LNCaP clone FGC (cell line): ENCODE measurements around the gene SH3BGRL2.
"Not testable (repeated sequence)": the region's sequence is repeated elsewhere in the genome, so short reads cannot be mapped to it uniquely, and the experiment has no call there.

Experiments
- DNase-seq: peaks from one replicate; pipeline ENCODE4 v3.0.0-alpha.2; 2011; ENCODE audit warnings: low read depth
- H3K4me3 ChIP-seq: 2 replicates; pipeline ENCODE4 v1.5.1; 2011; ENCODE audit warnings: mild to moderate bottlenecking, low read depth, low read length, control low read depth
- TF ChIP-seq, protein P1 (sequence below): IDR thresholded peaks from 2 replicates; pipeline ENCODE4 v1.5.1; 2012; ENCODE audit warnings: mild to moderate bottlenecking; ENCODE audit not compliant: control insufficient read depth, insufficient read depth; ENCODE audit errors: extremely low read depth

Gene SH3BGRL2

DNA sequence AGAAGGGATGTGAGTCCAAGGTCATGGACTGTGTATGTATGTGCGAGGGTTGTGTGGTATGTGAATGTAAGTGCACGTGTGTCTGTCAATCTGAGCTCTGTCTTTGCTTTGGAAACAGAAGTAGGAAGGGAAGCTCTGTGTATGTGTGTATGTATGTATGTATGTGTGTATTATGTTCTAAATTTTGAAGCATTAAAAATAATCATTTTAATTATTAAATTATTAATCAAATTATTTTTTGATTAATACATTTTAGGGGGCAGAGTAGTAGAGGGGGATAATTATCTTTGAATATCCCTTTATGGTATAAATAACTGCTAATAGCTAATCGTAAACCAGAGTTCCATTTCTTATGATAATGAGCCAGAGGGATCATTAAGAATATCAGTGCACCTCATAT, 42.8 kb downstream of the SH3BGRL2 start:
- TF ChIP-seq, protein P1, sequence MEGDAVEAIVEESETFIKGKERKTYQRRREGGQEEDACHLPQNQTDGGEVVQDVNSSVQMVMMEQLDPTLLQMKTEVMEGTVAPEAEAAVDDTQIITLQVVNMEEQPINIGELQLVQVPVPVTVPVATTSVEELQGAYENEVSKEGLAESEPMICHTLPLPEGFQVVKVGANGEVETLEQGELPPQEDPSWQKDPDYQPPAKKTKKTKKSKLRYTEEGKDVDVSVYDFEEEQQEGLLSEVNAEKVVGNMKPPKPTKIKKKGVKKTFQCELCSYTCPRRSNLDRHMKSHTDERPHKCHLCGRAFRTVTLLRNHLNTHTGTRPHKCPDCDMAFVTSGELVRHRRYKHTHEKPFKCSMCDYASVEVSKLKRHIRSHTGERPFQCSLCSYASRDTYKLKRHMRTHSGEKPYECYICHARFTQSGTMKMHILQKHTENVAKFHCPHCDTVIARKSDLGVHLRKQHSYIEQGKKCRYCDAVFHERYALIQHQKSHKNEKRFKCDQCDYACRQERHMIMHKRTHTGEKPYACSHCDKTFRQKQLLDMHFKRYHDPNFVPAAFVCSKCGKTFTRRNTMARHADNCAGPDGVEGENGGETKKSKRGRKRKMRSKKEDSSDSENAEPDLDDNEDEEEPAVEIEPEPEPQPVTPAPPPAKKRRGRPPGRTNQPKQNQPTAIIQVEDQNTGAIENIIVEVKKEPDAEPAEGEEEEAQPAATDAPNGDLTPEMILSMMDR, result no peak
- DNase-seq, result no peak
- H3K4me3 ChIP-seq, result no peak overlapping the region

DNA sequence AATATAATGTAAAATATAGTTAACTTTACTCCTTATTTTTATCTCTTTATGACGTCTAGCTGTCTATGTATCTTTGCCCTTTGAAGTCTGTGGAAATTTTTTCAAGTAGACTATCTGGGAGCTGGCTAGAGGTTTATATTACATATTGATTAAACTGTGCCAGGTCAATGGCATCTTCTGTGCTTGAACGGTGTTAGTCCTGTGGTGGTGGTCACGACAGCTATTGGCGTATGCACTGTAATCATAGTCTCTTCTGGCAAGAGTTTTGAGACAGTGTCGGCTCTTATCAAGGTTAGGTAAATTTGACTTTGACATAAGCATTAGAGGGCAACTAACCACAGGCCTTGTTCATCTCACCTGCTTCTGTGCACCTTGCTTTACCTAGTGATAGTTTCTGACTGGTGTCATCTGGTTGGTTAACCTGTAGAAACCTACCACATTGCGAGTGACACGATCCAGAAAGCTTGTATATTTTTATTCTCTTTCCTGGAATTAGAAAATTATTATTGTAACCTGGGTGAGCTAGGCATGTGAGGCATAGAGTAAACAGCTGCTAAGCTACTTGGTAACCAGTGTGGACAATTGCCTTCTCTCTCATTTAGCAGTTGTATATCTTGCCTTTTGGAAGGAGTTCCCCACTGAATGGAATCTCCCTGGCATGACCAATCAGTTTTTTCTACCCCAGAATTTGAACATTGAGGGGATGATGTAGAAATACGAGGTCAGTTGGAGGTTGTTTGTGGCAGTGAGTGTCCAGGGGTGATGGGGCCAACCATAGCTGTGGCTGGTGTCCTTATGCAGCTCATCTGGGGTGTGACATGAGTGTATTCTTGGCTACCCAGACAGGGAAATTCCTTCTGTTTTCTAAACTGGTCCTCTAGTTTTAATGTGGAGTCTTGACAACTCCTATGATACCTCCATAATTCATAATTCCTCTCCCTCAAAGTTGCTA, 45.9 kb downstream of the SH3BGRL2 start:
- TF ChIP-seq, protein P1, result no peak
- no peak for DNase-seq
- H3K4me3 ChIP-seq, result no peak overlapping the region

DNA sequence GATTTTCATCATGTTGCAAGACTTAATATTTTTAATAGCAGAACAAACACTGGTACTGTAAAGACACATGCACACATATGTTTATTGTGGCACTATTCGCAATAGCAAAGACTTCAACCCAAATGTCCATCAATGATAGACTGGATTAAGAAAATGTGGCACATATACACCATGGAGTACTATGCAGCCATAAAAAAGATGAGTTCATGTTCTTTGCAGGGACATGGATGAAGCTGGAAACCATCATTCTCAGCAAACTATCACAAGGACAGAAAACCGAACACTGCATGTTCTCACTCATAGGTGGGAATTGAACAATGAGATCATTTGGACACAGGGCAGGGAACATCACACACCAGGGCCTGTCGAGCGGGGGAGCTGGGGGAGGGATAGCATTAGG, 51.6 kb downstream of the SH3BGRL2 start:
- H3K4me3 ChIP-seq, DNase-seq: not testable (repeated sequence)

DNA sequence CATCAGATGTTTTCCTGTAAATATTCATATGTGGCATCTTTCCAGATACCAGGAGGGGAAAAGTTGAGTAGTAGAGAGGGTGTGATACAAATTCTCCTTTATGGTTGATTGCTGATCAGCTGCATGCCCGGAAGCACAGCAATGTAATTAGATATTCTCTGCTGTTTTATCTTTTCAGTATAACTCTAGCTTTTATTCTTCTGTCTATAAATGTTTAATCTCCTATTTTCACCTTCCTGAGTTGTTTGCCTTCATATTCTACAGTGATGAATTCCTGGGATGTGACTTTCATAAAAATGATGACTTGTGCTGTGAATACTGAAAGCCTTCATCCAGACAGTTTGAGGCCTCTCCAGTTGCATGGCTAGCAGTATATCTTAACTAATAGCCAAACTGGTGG, 53.7 kb downstream of the SH3BGRL2 start:
- no peak for DNase-seq
- TF ChIP-seq, protein P1, result no peak
- no peak overlapping the region for H3K4me3 ChIP-seq

DNA sequence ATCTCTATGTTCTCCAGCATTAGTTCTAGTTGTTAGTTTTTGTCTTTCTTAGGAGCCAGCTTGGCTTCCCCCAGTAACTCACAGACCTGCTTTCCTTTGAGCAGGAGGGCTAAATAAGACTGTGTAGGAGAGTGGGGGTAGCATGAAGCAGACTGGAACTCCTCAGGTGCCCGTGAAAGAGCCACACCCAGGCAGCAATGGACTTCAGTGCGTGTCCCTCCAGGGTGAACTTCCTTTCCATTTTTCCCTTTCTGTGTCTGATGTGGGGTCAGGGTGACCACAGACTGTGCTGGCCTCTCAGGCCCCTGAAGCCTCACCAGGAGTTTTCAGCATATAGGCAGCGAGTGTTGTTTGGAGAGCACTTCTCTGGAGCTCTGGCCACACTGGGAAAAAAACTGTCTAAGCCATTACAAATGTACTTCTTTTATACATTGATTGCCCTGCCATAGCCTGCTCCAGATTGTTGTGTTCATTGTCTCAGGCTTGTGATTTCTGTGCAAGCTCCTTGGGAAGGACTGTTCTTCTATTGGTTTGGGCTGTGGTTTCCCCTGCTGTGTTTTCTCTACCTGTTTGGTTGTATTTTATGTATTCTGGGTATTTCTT, 55.7 kb downstream of the SH3BGRL2 start:
- DNase-seq, result no peak
- TF ChIP-seq, protein P1, result no peak
- no peak overlapping the region for H3K4me3 ChIP-seq

DNA sequence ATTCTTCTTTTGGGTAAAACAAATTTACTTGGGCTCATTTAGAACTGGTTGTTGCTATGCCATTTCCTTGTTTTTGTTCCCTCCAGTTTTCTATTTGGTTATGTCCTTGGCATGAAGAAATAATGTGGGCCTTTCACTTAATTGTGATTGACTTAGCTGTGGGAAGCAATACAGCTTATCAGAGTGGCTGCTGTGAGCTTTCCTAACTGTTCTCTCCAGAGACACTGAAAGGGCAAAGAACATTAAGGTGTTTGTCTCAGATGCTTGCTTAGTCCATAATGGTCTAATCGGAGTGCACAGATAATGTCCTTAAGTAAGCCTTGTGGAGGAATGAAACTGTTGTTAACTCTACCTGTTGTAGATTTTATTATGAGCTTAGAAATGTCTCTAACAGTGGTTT, 56.6 kb downstream of the SH3BGRL2 start:
- TF ChIP-seq, protein P1, result no peak
- no peak overlapping the region for H3K4me3 ChIP-seq
- no peak for DNase-seq

DNA sequence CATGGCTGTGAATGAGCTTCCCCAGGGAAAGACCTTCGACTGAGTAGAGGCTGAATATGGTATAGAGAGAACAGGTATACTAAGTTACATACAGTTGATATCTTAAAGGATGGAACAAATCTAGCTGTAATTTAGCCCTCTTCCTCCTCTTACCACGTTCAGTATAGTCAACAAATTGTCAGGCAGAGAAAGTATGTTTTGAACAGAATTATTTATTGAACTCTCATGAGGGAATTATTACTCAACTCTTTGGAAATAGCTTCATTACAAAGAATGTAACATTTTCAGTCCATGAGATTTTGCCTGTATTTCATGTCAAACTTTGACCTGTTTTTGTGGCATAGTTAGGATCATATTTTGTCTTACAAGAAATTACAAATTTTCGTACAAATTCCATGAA, 63.0 kb downstream of the SH3BGRL2 start:
- TF ChIP-seq, protein P1, result no peak
- DNase-seq, result no peak

More for the DNA sequence above, 63.0 kb downstream of the SH3BGRL2 start:
- no peak overlapping the region for H3K4me3 ChIP-seq
